SK-N-SH treated with all-trans-retinoic acid at 6 μM for 48 hours (cell line): ENCODE measurements around the gene LYRM4.

ENCODE experiments used
- ISL1 ChIP-seq: fragments of 250-450 bp; sonication (Bioruptor Pico); IDR thresholded peaks from 2 replicates; pipeline ENCODE4 v2.1.2; 2022; ENCODE audit warnings: mild to moderate bottlenecking, moderate library complexity
- RARB ChIP-seq: fragments of 250-450 bp; sonication (Bioruptor Pico); IDR thresholded peaks from 2 replicates; pipeline ENCODE4 v1.8.0; 2021; ENCODE audit warnings: mild to moderate bottlenecking, moderate library complexity
- SNAI2 ChIP-seq: fragments of 250-450 bp; sonication (Bioruptor Pico); IDR thresholded peaks from 2 replicates; pipeline ENCODE4 v1.5.0; 2020; ENCODE audit warnings: mild to moderate bottlenecking, moderate library complexity
- TCF4 ChIP-seq: fragments of 250-450 bp; sonication (Bioruptor Pico); IDR thresholded peaks from 2 replicates; pipeline ENCODE4 v1.8.0; 2021; ENCODE audit warnings: mild to moderate bottlenecking, moderate library complexity, borderline replicate concordance
- ZFP30 ChIP-seq: fragments of 450-650 bp; formaldehyde crosslinking; IDR thresholded peaks from 2 replicates; pipeline ENCODE4 v1.5.0; 2022; ENCODE audit warnings: mild to moderate bottlenecking, moderate library complexity
- TF ChIP-seq, protein P1 (sequence below): fragments of 250-450 bp; sonication (Bioruptor Pico); IDR thresholded peaks from 2 replicates; pipeline ENCODE4 v1.8.0; 2020; ENCODE audit warnings: mild to moderate bottlenecking, moderate library complexity, borderline replicate concordance

DNA sequence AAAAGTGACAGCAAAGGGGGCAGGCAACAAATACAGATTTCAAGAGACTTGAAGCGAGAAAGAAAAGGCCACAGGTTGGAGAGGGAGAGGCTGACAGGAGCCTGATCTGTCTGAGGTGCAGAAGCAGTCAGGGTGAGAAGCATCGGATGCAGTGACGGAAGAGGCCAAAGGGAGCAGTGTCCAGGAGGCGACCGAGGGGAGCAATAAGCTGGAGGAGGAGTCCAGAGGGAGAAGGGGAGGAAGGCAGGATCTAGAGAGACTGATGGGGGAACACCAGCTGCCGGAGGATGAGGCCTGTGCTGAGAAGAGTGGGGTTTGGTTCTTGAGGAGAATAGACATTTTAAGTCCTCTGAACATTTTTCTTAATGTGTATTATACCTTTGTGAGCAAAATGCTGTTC lies 24.3 kb upstream of the LYRM4 start:
- no peak for TF ChIP-seq TCF4
- TF ChIP-seq RARB, result no peak
- no peak for TF ChIP-seq ZFP30 (CRISPR knock-in tag)
- TF ChIP-seq SNAI2 (CRISPR knock-in tag), result no peak
- TF ChIP-seq ISL1 (CRISPR knock-in tag), result no peak
- TF ChIP-seq, protein P1, sequence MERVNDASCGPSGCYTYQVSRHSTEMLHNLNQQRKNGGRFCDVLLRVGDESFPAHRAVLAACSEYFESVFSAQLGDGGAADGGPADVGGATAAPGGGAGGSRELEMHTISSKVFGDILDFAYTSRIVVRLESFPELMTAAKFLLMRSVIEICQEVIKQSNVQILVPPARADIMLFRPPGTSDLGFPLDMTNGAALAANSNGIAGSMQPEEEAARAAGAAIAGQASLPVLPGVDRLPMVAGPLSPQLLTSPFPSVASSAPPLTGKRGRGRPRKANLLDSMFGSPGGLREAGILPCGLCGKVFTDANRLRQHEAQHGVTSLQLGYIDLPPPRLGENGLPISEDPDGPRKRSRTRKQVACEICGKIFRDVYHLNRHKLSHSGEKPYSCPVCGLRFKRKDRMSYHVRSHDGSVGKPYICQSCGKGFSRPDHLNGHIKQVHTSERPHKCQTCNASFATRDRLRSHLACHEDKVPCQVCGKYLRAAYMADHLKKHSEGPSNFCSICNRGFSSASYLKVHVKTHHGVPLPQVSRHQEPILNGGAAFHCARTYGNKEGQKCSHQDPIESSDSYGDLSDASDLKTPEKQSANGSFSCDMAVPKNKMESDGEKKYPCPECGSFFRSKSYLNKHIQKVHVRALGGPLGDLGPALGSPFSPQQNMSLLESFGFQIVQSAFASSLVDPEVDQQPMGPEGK (CRISPR knock-in tag), result no peak
